ENCODE results near the gene THOC6. TPM values are rescaled to one million over a fixed set of nuclear protein-coding genes. Genes with fewer than 3 reads are reported as not detected.

The THOC6 gene
- total and polyA plus RNA-seq, 9 of the 15 experiments (the other 6 are each of a cell fraction or from before 2014, with no cell fraction given), result 2.5 to 65.4 (median 42.3) TPM

- ChIA-PET POLR2A (interaction anchor here (1.4 kb wide), 1 partner anchor 9 kb away, joined by 7 read pairs; no protein-coding TSS in a partner anchor), CTCF (ENCODE audit: low intra/inter-chr PET ratio) (no interaction called here)
- no peak for DNase-seq (ENCODE audit: extremely low read depth in 1 of 4, low spot score in 3 of 4)
- Histone ChIP-seq H3K36me3 (ENCODE audit: control insufficient read depth, insufficient read depth, low read length) (peaks cover 39% of the 10 kb centered on the region; the same call in 2 of the 3 replicates), H3K27ac (ENCODE audit: extremely low read depth, low read depth, low read length) (no peak overlapping the region), H3K9me3 (replicated peaks; ENCODE audit: control insufficient read depth, insufficient read depth, low read depth, low read length) (no peaks in the 10 kb centered on the region), H3K9ac (ENCODE audit: insufficient read depth in 1 of 2, low read depth in 2 of 2, low read length in 2 of 2) (no peak overlapping the region), H3K4me1 (replicated peaks in 1 of 2; ENCODE audit: control insufficient read depth in 2 of 2, insufficient read depth in 2 of 2, low read length in 2 of 2) (peaks cover 35 to 89% of the 10 kb centered on the region in 2 experiments), H3K9me1 (ENCODE audit: control insufficient read depth, insufficient read depth, low read length) (peaks cover 2% of the 10 kb centered on the region), H3K4me2 (ENCODE audit: insufficient read depth, low read length) (no peak overlapping the region), H2AFZ (ENCODE audit: low read depth, low read length) (no peak overlapping the region), H3K27me3 (ENCODE audit: control insufficient read depth in 2 of 2, insufficient read depth in 2 of 2, low read length in 2 of 2) (peaks cover 10 to 22% of the 10 kb centered on the region in 2 experiments; a peak in 4 of 5 replicates), H3K4me3 (no peak overlapping the region), H3K79me2 (ENCODE audit: control insufficient read depth, insufficient read depth, low read length) (peaks cover 34% of the 10 kb centered on the region), H4K20me1 (replicated peaks; ENCODE audit: control insufficient read depth, insufficient read depth, low read length) (peaks cover 23% of the 10 kb centered on the region)
- in situ Hi-C loops (cut with MboI), result no loop called here
- no peak for ATAC-seq
- no peak for TF ChIP-seq ZNF436 (CRISPR knock-in tag; IDR thresholded peaks at IDR 0.05)
- 91% methylated on average over 8 of the region's 8 CpGs for WGBS (ENCODE audit: insufficient coverage, low coverage, missing lambda C conversion rate)
- BruUV-seq (replicated peaks), result no TSS peak
- no peak for FAIRE-seq
- intact Hi-C loops (cut with micrococcal nuclease), result loop anchor here (10.0 kb wide), 1 partner anchor 61 kb away; the partner anchor contains the start of genes KREMEN2 and PAQR4
Measured at GRCh38 chr16:3026003-3026378, 2.2 kb downstream of the THOC6 start.

GRCh38 chr16:3026609-3027488, 3.0 kb downstream of the THOC6 start:
- in situ Hi-C loops (cut with MboI) (no loop called here), intact Hi-C loops (cut with micrococcal nuclease) (loop anchor here (10.0 kb wide), 1 partner anchor 62 kb away; the partner anchor contains the start of genes KREMEN2 and PAQR4)
- DNase-seq (ENCODE audit: extremely low read depth in 1 of 4, low spot score in 3 of 4) (no peak), FAIRE-seq (no peak), ATAC-seq (no peak)
- Histone ChIP-seq H2AFZ (ENCODE audit: low read depth, low read length) (no peak overlapping the region), H3K27me3 (ENCODE audit: control insufficient read depth in 2 of 2, insufficient read depth in 2 of 2, low read length in 2 of 2) (peaks cover 10 to 27% of the 10 kb centered on the region in 2 experiments; a peak in 4 of 5 replicates), H3K79me2 (ENCODE audit: control insufficient read depth, insufficient read depth, low read length) (peaks cover 25% of the 10 kb centered on the region), H3K9me1 (ENCODE audit: control insufficient read depth, insufficient read depth, low read length) (peaks cover 2% of the 10 kb centered on the region), H3K9ac (ENCODE audit: insufficient read depth in 1 of 2, low read depth in 2 of 2, low read length in 2 of 2) (peak overlapping the region in 1 of 2 experiments; percentile 61; a peak in 2 of 4 replicates), H3K27ac (ENCODE audit: extremely low read depth, low read depth, low read length) (no peak overlapping the region), H3K4me2 (ENCODE audit: insufficient read depth, low read length) (no peak overlapping the region), H3K36me3 (ENCODE audit: control insufficient read depth, insufficient read depth, low read length) (peaks cover 34% of the 10 kb centered on the region; the same call in 2 of the 3 replicates), H3K4me3 (no peak overlapping the region), H3K4me1 (replicated peaks in 1 of 2; ENCODE audit: control insufficient read depth in 2 of 2, insufficient read depth in 2 of 2, low read length in 2 of 2) (peaks cover 30 to 87% of the 10 kb centered on the region in 2 experiments), H3K9me3 (replicated peaks; ENCODE audit: control insufficient read depth, insufficient read depth, low read depth, low read length) (no peaks in the 10 kb centered on the region), H4K20me1 (replicated peaks; ENCODE audit: control insufficient read depth, insufficient read depth, low read length) (peaks cover 19% of the 10 kb centered on the region)
- CTCF ChIA-PET (ENCODE audit: low intra/inter-chr PET ratio), result no interaction called here
- POLR2A ChIA-PET, result interaction anchor here (0.6 to 1.9 kb wide), 6 partner anchors 19 to 131 kb away, joined by 3 to 6 read pairs (median 4); no protein-coding TSS in a partner anchor
- 95% methylated on average over 24 of the region's 24 CpGs for WGBS (ENCODE audit: insufficient coverage, low coverage, missing lambda C conversion rate)
- no TSS peak for BruUV-seq (replicated peaks)
- no peak for TF ChIP-seq NBN (IDR thresholded peaks at IDR 0.05; ENCODE audit: low read depth)
- no peak for TF ChIP-seq MBD1 (CRISPR knock-in tag; IDR thresholded peaks at IDR 0.05)
- TF ChIP-seq CBFA2T2 (conservative IDR thresholded peaks at IDR 0.05), result no peak
- no peak for TF ChIP-seq DDX20 (tag; IDR thresholded peaks at IDR 0.05; ENCODE audit: low read depth)
- TF ChIP-seq ZNF699 (CRISPR knock-in tag; IDR thresholded peaks at IDR 0.05; ENCODE audit: insufficient replicate concordance), result no peak
- no peak for TF ChIP-seq HMG20A (CRISPR knock-in tag; conservative IDR thresholded peaks at IDR 0.05)
- TF ChIP-seq NEUROD1 (IDR thresholded peaks at IDR 0.05; ENCODE audit: borderline replicate concordance, low read depth, low read length, partially characterized antibody), result no peak
- no peak for TF ChIP-seq RFX7 (CRISPR knock-in tag; IDR thresholded peaks at IDR 0.05)
- TF ChIP-seq PHF8 (IDR thresholded peaks at IDR 0.05; ENCODE audit: borderline replicate concordance, low read length), result no peak
- no peak for TF ChIP-seq MYBL2 (IDR thresholded peaks at IDR 0.05; ENCODE audit: low read depth)
- no peak for TF ChIP-seq MYBL2 (CRISPR knock-in tag; IDR thresholded peaks at IDR 0.05; ENCODE audit: borderline replicate concordance)

Measured in K562 (cell line).